ENCODE measurements around the gene ZPBP.

ZPBP gene

DNA sequence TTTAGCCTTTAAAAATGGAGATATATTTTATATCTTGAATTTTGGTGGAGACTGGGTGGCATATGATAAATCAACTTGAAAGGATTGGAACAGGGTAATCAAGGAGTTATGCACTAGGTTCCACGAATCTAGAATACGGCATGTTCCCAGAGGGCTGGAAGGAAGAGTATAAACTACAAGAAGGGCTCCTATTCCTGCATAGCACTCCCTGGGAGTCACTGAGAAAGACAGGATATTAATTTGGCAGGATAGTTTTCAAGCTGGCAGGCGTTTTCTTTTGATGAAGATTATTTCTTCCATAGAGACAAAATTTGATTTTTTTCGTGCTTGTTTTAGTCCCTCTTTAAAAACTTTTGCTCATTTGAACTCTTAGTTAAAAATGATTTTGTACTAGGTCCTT is 199.9 kb downstream of the ZPBP start:
- Histone ChIP-seq H3K4me2 (ENCODE audit: low read length) (no peak overlapping the region), H3K27ac (ENCODE audit: low read depth, low read length, poor library complexity, severe bottlenecking) (no peak overlapping the region), H3K4me3 (ENCODE audit: low read depth, low read length, poor library complexity, severe bottlenecking) (no peak overlapping the region), H3K9me3 (ENCODE audit: low read length) (no peaks in the 10 kb centered on the region), H2AFZ (ENCODE audit: low read length) (no peak overlapping the region), H3K27me3 (ENCODE audit: insufficient read depth, low read length) (no peaks in the 10 kb centered on the region), H3K79me2 (ENCODE audit: insufficient read depth, low read length) (no peaks in the 10 kb centered on the region), H3F3A (ENCODE audit: insufficient read depth, low read length) (no peaks in the 10 kb centered on the region), H3K4me1 (ENCODE audit: insufficient read depth, low read length, severe bottlenecking) (no peaks in the 10 kb centered on the region), H3K36me3 (ENCODE audit: insufficient read depth, low read length) (no peaks in the 10 kb centered on the region), H3K9me2 (ENCODE audit: low read depth, low read length) (no peaks in the 10 kb centered on the region), H4K20me1 (ENCODE audit: insufficient read depth, low read length) (no peaks in the 10 kb centered on the region), H3K9ac (ENCODE audit: low read length) (no peak overlapping the region)
- TF ChIP-seq, protein P1, sequence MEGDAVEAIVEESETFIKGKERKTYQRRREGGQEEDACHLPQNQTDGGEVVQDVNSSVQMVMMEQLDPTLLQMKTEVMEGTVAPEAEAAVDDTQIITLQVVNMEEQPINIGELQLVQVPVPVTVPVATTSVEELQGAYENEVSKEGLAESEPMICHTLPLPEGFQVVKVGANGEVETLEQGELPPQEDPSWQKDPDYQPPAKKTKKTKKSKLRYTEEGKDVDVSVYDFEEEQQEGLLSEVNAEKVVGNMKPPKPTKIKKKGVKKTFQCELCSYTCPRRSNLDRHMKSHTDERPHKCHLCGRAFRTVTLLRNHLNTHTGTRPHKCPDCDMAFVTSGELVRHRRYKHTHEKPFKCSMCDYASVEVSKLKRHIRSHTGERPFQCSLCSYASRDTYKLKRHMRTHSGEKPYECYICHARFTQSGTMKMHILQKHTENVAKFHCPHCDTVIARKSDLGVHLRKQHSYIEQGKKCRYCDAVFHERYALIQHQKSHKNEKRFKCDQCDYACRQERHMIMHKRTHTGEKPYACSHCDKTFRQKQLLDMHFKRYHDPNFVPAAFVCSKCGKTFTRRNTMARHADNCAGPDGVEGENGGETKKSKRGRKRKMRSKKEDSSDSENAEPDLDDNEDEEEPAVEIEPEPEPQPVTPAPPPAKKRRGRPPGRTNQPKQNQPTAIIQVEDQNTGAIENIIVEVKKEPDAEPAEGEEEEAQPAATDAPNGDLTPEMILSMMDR (IDR thresholded peaks at IDR 0.05; ENCODE audit: low read length) = no peak
- TF ChIP-seq EZH2 (IDR thresholded peaks at IDR 0.05; ENCODE audit: borderline replicate concordance, low read length) = no peak

GRCh38 chr7:49892481-49892880 is 200.6 kb downstream of the ZPBP start:
- Histone ChIP-seq H2AFZ (ENCODE audit: low read length) (no peak overlapping the region), H3K9ac (ENCODE audit: low read length) (no peak overlapping the region), H3K4me2 (ENCODE audit: low read length) (no peak overlapping the region), H3K27me3 (ENCODE audit: insufficient read depth, low read length) (no peaks in the 10 kb centered on the region), H3K9me2 (ENCODE audit: low read depth, low read length) (no peaks in the 10 kb centered on the region), H3K36me3 (ENCODE audit: insufficient read depth, low read length) (no peaks in the 10 kb centered on the region), H3K27ac (ENCODE audit: low read depth, low read length, poor library complexity, severe bottlenecking) (no peak overlapping the region), H3F3A (ENCODE audit: insufficient read depth, low read length) (no peaks in the 10 kb centered on the region), H3K4me1 (ENCODE audit: insufficient read depth, low read length, severe bottlenecking) (no peaks in the 10 kb centered on the region), H3K79me2 (ENCODE audit: insufficient read depth, low read length) (no peaks in the 10 kb centered on the region), H3K4me3 (ENCODE audit: low read depth, low read length, poor library complexity, severe bottlenecking) (no peak overlapping the region), H3K9me3 (ENCODE audit: low read length) (no peaks in the 10 kb centered on the region), H4K20me1 (ENCODE audit: insufficient read depth, low read length) (no peaks in the 10 kb centered on the region)
- TF ChIP-seq, protein P1 (IDR thresholded peaks at IDR 0.05; ENCODE audit: low read length) = no peak
- TF ChIP-seq EZH2 (IDR thresholded peaks at IDR 0.05; ENCODE audit: borderline replicate concordance, low read length) = no peak
